Spleen (tissue), 11 donors: ENCODE measurements around the gene SELENOO. TPM values are rescaled to one million over a fixed set of nuclear protein-coding genes. Genes with fewer than 3 reads are reported as not detected.
A peak's percentile ranks its signal among the peaks of the same experiment; 100 is the strongest.

Experiments
- DNase-seq: peaks from one replicate; pipeline ENCODE4 v3.0.0-alpha.2; 2020
- H3K27ac ChIP-seq, 8 donors: fragments of 200-600 bp; sonication (generic) in 7 of 8; 1 replicate in 4 of 8; 2 replicates in 4 of 8; pipeline versions ENCODE4 v1.5.0 to v1.8.0; 2016 to 2021; ENCODE audit warnings: inconsistent platforms in 4 of 8, mild to moderate bottlenecking in 4 of 8, moderate library complexity in 1 of 8
- H3K27me3 ChIP-seq, 7 donors: fragments of 200-600 bp; sonication (generic) in 6 of 7; replicated peaks in 1 of 7; 1 replicate in 4 of 7; 2 replicates in 3 of 7; pipeline versions ENCODE4 v1.5.0 to v1.8.0; 2016 to 2021; ENCODE audit warnings: inconsistent platforms in 3 of 7, mild to moderate bottlenecking in 1 of 7
- H3K36me3 ChIP-seq, 6 donors: fragments of 200-600 bp; sonication (generic) in 5 of 6; 1 replicate in 4 of 6; 2 replicates in 2 of 6; pipeline versions ENCODE4 v1.5.0 to v1.8.0; 2016 to 2021; ENCODE audit warnings: inconsistent platforms in 2 of 6
- H3K4me1 ChIP-seq, 6 donors: fragments of 200-600 bp; sonication (generic) in 5 of 6; 1 replicate in 3 of 6; 2 replicates in 3 of 6; pipeline versions ENCODE4 v1.5.0 to v1.8.0; 2016 to 2021; ENCODE audit warnings: inconsistent platforms in 3 of 6
- H3K4me3 ChIP-seq, 8 donors: fragments of 200-600 bp; sonication (generic) in 7 of 8; 1 replicate in 4 of 8; 2 replicates in 4 of 8; pipeline versions ENCODE4 v1.5.0 to v1.8.0; 2016 to 2021; ENCODE audit warnings: inconsistent platforms in 4 of 8, mild to moderate bottlenecking in 4 of 8, moderate library complexity in 2 of 8
- H3K9me3 ChIP-seq, 8 donors: fragments of 200-600 bp; sonication (generic) in 7 of 8; 1 replicate in 4 of 8; 2 replicates in 4 of 8; pipeline versions ENCODE4 v1.5.0 to v1.8.0; 2016 to 2021; ENCODE audit warnings: inconsistent platforms in 4 of 8
- CTCF ChIP-seq, 11 experiments: fragments of 200-600 bp in 7 of 11; fragments of 450-650 bp in 4 of 11; sonication (generic) in 4 of 11; IDR thresholded peaks in 8 of 11; conservative IDR thresholded peaks in 3 of 11; 1 replicate in 7 of 11; 2 replicates in 4 of 11; pipeline versions ENCODE4 v1.4.0 to v1.8.0; 2016 to 2021; ENCODE audit warnings: antibody characterized with exemption in 11 of 11, inconsistent platforms in 4 of 11, mild to moderate bottlenecking in 1 of 11
- POLR2A ChIP-seq, 3 donors: fragments of 450-650 bp; IDR thresholded peaks; one replicate each; pipeline ENCODE4 v1.5.1; 2017; ENCODE audit warnings: antibody characterized with exemption in 3 of 3, mild to moderate bottlenecking in 1 of 3
- POLR2AphosphoS5 ChIP-seq, 3 donors: sonication (generic); formaldehyde crosslinking; IDR thresholded peaks; one replicate each; pipeline ENCODE4 v1.5.1; 2017; ENCODE audit warnings: antibody characterized with exemption in 3 of 3
- WGBS, 5 donors: extraction: QIAGEN DNeasy Blood & Tissue Kit in 3 of 5; methylation state at CpG; one replicate each; pipeline versions ENCODE4 v1.1.5 to v1.1.7; 2013 to 2018; 5-methylcytosine and 5-hydroxymethylcytosine counted together
- intact Hi-C: fragments of 100-400 bp; cut with DNase I; formaldehyde crosslinking; loops from one replicate; pipeline ENCODE4 v1.15.0; 2023; ENCODE audit warnings: low total_unique reads
- polyA plus RNA-seq, 3 donors: library from polyadenylated mRNA; stranded (reverse); fragments of 200-250 nt; gene quantifications; one replicate each; pipeline ENCODE4 v1.2.1, GENCODE V29; 2013
- total RNA-seq, 7 donors: library from RNA; depleted of rRNA in 3 of 7; stranded (reverse); fragments of >200 nt in 3 of 7; fragmentation: NEBNext Ultra II Directional in 4 of 7; extraction: Animal tissue kit (Norgen Biotek cat#: 25700) in 4 of 7; gene quantifications; one replicate each; pipeline versions ENCODE4 v1.1.0 to v1.2.1, GENCODE V29; 2016 to 2021
- donor health status: healthy with polysubstance abuse.
- donor health status: DM: no; HTN: no; CAD: no; lungs with moderate emphysema.
- donor health status: DM: no; HTN: no; CAD: no.
- donor health status: Bipolar disorder and iron deficiency.
- donor health status: healthy.
- donor health status: DM: no; HTN: no; CAD: no.
- donor health status: DM: yes; HTN: yes; CAD: no.

The SELENOO gene
- total and polyA plus RNA-seq, 10 donors: 25.4 to 70.8 (median 29.5) TPM

GRCh38 chr22:50216055-50216683 lies 15.4 kb downstream of the SELENOO start:
- 87 to 96% (median 91%) methylated on average over 8 to 15 of the region's 15 CpGs for WGBS, 5 donors
- intact Hi-C loops: no loop called here

GRCh38 chr22:50216684-50217520 lies 16.1 kb downstream of the SELENOO start:
- no peak for DNase-seq
- peaks cover 4 to 100% (median 92%) of the 10 kb centered on the region in 6 donors for H3K36me3 ChIP-seq
- intact Hi-C loops: no loop called here
- no peaks in the 10 kb centered on the region for H3K9me3 ChIP-seq
- TF ChIP-seq CTCF (IDR thresholded peaks at IDR 0.05 in 8 of 11, conservative IDR thresholded peaks at IDR 0.05 in 3 of 11) (no peak), POLR2A (IDR thresholded peaks at IDR 0.05) (no peak), POLR2AphosphoS5 (IDR thresholded peaks at IDR 0.05) (peak; percentile 15 to 71 (median 27))
- H3K4me3 ChIP-seq: no peak overlapping the region
- 95 to 96% (median 96%) methylated on average over 34 to 57 of the region's 57 CpGs for WGBS, 5 donors
- H3K27ac ChIP-seq: no peak overlapping the region
- H3K4me1 ChIP-seq: no peaks in the 10 kb centered on the region
- no peaks in the 10 kb centered on the region for H3K27me3 ChIP-seq

More at GRCh38 chr22:50216055-50216683, 15.4 kb downstream of the SELENOO start:
- peaks cover 4 to 100% (median 89%) of the 10 kb centered on the region in 6 donors for H3K36me3 ChIP-seq
- no peaks in the 10 kb centered on the region for H3K9me3 ChIP-seq
- H3K4me1 ChIP-seq: no peaks in the 10 kb centered on the region
- H3K4me3 ChIP-seq: no peak overlapping the region
- TF ChIP-seq POLR2AphosphoS5 (IDR thresholded peaks at IDR 0.05) (no peak), POLR2A (IDR thresholded peaks at IDR 0.05) (no peak), CTCF (IDR thresholded peaks at IDR 0.05 in 8 of 11, conservative IDR thresholded peaks at IDR 0.05 in 3 of 11) (no peak)
- no peak for DNase-seq
- H3K27me3 ChIP-seq: no peaks in the 10 kb centered on the region
- no peak overlapping the region for H3K27ac ChIP-seq

- intact Hi-C loops: no loop called here
- Histone ChIP-seq H3K27me3 (no peaks in the 10 kb centered on the region), H3K4me3 (no peak overlapping the region), H3K36me3 (peaks cover 4 to 100% (median 92%) of the 10 kb centered on the region in 6 donors), H3K27ac (no peak overlapping the region), H3K4me1 (no peaks in the 10 kb centered on the region), H3K9me3 (no peaks in the 10 kb centered on the region)
- no peak for TF ChIP-seq POLR2A (IDR thresholded peaks at IDR 0.05)
- no peak for TF ChIP-seq CTCF (IDR thresholded peaks at IDR 0.05 in 8 of 11, conservative IDR thresholded peaks at IDR 0.05 in 3 of 11)
- TF ChIP-seq POLR2AphosphoS5 (IDR thresholded peaks at IDR 0.05): no peak
- WGBS, 5 donors: 81 to 92% (median 84%) methylated on average over 16 to 21 of the region's 21 CpGs
- no peak for DNase-seq
These were observed 16.8 kb downstream of the SELENOO start for GRCh38 chr22:50217543-50218152.
